ENCODE measurements around the gene OR8B4.
"Not testable (repeated sequence)": the region's sequence is repeated elsewhere in the genome, so short reads cannot be mapped to it uniquely, and the experiment has no call there.

Gene OR8B4

GRCh38 chr11:124424384-124424921, at the start of gene OR8B4:
OR8B4 (minus strand) TSS chr11:124424871; CDS start chr11:124424871, 0 bp downstream.
- no peak for DNase-seq

DNA sequence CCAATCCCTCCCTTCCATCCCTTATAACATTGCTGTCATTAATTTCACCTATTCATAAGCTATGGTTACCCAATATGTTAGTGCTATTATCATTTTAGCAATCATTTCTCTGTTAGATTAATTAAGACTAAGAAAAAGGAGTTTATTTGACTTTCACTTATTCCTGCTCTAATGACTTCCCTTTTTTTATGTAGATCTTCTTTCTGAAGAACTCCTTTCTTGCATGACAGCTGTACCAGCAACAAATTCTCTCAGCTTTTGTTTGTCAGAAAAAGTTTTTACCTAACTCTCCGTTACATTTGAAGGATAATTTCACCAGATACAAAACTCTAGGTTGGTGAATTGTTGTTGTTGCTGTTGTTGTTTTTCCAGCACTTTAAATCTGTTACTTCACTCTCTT, 49.4 kb upstream of the OR8B4 start:
- DNase-seq = no peak

- DNase-seq = no peak
Measured at GRCh38 chr11:124473476-124473875, 48.8 kb upstream of the OR8B4 start.

- DNase-seq = no peak
Measured at GRCh38 chr11:124470561-124471227, 46.0 kb upstream of the OR8B4 start.

- DNase-seq = no peak
Measured at GRCh38 chr11:124467381-124467927, 42.8 kb upstream of the OR8B4 start.

DNA sequence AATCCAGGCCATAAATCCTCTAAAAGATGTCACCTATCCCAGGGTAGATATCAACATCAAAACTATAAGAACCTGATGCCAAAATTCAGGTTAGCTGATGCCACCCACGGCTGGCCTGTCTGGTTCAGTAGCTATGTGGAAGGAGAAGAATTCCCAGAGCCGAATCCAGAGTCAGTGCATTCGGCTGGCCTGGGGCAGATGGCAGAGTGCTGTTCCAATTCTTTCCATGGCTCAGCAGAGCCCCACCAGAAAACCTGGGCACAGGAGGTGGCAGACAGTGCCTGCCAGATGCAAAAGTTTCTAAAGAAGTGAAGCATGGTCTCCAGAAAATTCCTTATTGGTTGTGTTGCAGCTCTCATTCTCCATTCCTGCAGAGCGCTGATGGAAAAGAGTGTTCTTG, 40.7 kb upstream of the OR8B4 start:
- DNase-seq = no peak

DNA sequence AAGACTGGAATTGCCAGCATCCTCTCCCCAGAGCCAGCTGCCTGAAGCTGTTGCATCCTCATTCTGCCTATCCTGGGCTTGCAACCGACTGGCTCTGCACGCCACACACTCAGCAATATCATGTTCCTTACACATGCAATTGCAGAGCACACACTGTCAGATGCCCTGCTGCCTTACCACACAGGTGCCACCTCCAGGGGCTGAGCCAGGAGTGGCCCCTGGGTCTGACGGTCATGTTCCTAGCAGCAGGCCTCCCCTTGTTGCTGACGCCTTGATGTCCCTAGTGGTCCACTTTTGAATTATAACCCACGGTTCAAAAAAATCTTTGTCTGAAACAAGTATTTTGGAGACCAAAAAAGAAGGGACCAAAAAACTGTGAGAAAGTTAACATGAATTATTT, 39.3 kb upstream of the OR8B4 start:
- DNase-seq = no peak

DNA sequence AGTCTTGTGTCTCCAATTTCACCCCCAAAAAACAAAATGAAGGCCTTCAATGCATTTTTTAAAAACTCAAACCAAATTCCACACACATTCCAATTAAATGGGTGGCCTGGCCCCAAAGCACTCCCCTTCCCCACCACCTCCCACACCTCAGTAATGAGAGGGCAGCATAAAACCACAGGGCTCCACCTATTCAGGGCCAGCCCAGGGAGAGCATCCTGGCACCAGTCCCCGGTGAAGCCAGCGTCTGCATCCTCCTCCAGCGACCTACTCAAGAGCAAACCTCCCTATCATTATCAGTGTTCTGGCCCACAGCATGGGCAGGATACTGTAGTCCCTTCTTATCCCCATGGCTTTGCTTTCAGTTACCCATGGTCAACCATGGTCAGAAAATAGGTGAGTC, 38.7 kb upstream of the OR8B4 start:
- DNase-seq = no peak

- no peak for DNase-seq
Measured at GRCh38 chr11:124460459-124460858, 35.8 kb upstream of the OR8B4 start.

- DNase-seq = not testable (repeated sequence)
Measured at GRCh38 chr11:124459379-124459778, 34.7 kb upstream of the OR8B4 start.

DNA sequence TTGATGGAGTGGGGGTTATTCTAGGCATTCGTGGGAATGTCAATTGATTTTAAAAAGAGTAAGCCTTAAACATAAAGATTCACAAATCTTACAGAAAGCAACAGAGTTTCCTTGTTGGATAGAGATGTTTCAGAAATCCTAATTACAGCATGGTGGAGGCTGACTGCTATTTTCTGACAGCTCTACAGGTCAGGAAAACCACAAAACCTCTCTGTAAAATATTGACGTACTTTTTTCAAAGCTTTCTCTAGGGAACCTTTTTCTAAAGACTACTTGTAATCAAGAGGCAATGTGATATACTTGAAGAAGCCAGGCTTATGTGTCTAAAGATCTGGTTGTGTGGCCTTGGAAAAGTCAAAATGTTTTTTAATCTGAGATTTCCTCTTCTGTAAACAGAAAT, 29.9 kb upstream of the OR8B4 start:
- DNase-seq = no peak

GRCh38 chr11:124446916-124447315, 22.2 kb upstream of the OR8B4 start:
- no peak for DNase-seq

GRCh38 chr11:124445646-124446150, 21.0 kb upstream of the OR8B4 start, which contains the start of gene OR8B8:
OR8B8 (minus strand) TSS chr11:124445696; CDS start chr11:124441085, 4,611 bp downstream.
- no peak for DNase-seq

DNA sequence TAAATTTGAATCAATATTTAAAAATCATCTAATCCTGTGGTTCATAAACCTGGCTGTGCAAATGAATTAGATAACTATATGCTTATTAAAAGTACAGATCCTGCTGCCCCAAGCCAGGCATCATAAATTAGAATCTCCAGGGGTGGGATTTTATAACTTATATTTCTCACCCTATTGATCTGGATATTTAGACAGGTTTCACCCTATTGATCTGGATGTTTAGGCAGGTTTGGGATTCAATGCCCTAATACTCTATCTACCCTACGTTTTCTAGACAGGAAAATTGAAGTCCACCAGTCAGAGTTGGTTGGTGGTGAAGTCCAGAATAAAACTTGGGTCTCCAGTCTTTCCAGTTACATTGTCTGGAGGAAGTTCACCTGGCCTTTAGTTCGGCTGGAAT, 18.2 kb upstream of the OR8B4 start:
- no peak for DNase-seq

DNA sequence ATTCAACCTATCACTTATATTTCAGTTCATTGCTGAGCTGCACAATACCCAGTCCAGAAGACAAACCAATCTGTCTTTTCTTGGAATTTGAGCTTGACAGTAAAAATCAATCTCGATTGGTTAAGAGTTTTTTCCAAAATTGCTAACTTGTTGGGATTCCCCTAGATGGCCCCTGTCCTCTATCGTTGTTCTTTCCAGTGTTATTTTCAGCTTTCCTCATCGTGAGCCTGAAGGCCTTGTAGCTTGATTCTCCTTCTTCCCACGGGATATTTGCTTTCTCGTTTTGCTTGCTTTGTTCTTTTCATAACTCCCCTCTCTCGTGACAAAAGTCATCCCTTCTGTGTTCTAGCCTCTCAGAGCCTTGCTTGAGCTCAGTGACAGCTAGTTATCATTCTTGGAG, 17.8 kb upstream of the OR8B4 start:
- DNase-seq = no peak

DNA sequence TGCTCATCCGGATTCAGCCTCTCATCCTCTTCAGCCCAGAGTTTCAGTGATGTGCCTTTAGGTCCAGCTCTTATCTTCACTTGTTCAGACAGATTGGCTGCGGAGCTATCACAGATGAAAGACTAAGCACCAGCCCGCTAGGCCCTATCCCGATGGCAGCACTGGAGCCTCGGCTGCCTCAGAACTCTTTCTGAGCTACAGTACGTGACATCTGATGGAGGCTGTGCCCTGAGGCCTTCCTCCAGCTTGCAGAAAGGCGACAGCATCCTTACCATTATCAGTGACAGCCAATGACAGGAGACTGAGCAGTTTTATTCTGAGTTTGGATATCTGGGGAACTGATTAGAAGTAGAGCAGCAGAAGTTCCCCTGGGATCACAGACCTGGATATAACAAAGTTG, 16.8 kb upstream of the OR8B4 start:
- no peak for DNase-seq

GRCh38 chr11:124441081-124441480, 16.4 kb upstream of the OR8B4 start:
- DNase-seq = no peak

- DNase-seq = no peak
Measured at GRCh38 chr11:124440608-124441007, 15.9 kb upstream of the OR8B4 start.

GRCh38 chr11:124434699-124435098, 10.0 kb upstream of the OR8B4 start:
- no peak for DNase-seq

- no peak for DNase-seq
Measured at GRCh38 chr11:124429599-124429998, 4.9 kb upstream of the OR8B4 start.

DNA sequence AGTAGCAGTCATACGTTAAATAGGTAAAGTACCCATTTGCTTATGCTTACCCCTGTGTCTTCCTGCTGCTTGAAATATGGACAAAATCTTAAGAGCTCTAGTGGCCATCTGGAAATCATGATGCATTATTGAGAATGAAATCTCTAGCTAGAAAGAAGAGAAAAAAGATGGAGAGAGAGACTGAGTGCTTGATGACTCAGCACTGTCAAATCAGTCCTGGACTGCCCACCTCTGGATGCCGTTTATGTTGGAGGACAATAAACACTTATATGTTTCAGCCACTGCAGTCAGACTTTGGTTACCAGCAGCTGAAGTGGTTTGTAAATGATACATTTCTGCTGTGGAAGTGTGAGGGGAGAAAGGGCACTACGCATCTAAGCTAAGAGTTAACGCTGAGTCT, 3.6 kb downstream of the OR8B4 start:
- DNase-seq = no peak

DNA sequence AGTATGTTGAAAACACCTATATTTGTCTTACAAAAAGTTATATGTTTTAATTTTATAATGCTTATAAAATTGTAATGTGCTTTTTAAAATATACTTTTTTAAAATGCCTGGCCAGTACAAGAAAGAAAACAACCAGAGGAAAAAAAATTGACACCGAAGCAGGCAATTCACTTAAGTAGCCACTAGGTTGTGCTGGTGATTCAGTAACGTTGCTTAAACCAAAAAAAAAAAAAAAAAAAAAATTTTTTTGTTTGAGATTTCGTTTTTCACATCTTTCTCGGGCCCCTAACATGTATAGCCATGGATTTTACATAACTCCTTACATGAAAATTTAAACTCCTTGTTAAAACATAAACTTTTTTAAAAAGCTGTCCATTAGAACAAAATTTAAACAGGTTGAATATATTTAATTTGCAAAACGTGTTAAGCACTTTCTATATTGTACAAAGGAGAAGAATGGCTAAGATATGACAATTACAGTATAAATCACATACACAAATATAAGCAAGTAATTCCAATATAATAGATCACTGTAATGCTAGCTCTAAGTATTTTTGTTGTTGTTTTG, 9.2 kb downstream of the OR8B4 start:
- peak; percentile 6 for DNase-seq

- DNase-seq = no peak
Measured at GRCh38 chr11:124409906-124410305, 14.8 kb downstream of the OR8B4 start.

GRCh38 chr11:124405581-124405980, 19.1 kb downstream of the OR8B4 start:
- DNase-seq = no peak

Measured in NCI-H1694 treated with DMSO at 0.1 percent for 48 hours (cell line).